IMR-90 (cell line): Measurements from ENCODE around the gene TULP3. TPM values are rescaled to one million over a fixed set of nuclear protein-coding genes. Genes with fewer than 3 reads are reported as not detected.

Experiments
- ATAC-seq: fragments of 200-7000 bp; cut with Tn5 transposase; 2 replicates; pipeline ENCODE4 v1.9.1; 2020; ENCODE audit warnings: low read depth, mild to moderate bottlenecking, moderate library complexity
- BruUV-seq: library from RNA; stranded (reverse); fragments of 400-500 nt; replicated peaks from 2 replicates; lab custom pipeline; 2021; lab: Mats Ljungman, UMichigan
- CTCF ChIA-PET: fragments of 300-600 bp; formaldehyde crosslinking; extraction: SDS; loops from one replicate; lab custom pipeline; 2021; ENCODE audit warnings: antibody characterized with exemption; lab: Yijun Ruan, JAX
- POLR2A ChIA-PET: fragments of 300-600 bp; sonication (Branson Sonifier 250); formaldehyde crosslinking; loops from one replicate; lab custom pipeline; 2022; ENCODE audit warnings: antibody characterized with exemption; ENCODE audit not compliant: unreplicated experiment; lab: Charles Lee
- DNase-seq: peaks from one replicate; pipeline ENCODE4 v3.0.0; 2013
- H2AFZ ChIP-seq: replicated peaks from 2 replicates; pipeline ENCODE3; 2013; ENCODE audit warnings: low read length, mild to moderate bottlenecking; ENCODE audit not compliant: poor library complexity
- H2AK5ac ChIP-seq: 2 replicates; pipeline ENCODE4 v1.6.1; 2013; ENCODE audit warnings: low read depth, low read length, inconsistent platforms
- H2AK9ac ChIP-seq: replicated peaks from 2 replicates; pipeline ENCODE3; 2013; ENCODE audit warnings: mild to moderate bottlenecking, low read depth, low read length, moderate library complexity; ENCODE audit not compliant: poor library complexity
- H2BK120ac ChIP-seq: 2 replicates; pipeline ENCODE4 v1.6.1; 2013; ENCODE audit warnings: low read depth, low read length, inconsistent platforms
- H2BK15ac ChIP-seq: 3 replicates; pipeline ENCODE4 v1.6.1; 2013; ENCODE audit warnings: low read depth, low read length, inconsistent platforms
- H2BK20ac ChIP-seq: 2 replicates; pipeline ENCODE4 v1.6.1; 2013; ENCODE audit warnings: low read depth, mild to moderate bottlenecking, inconsistent platforms, low read length, moderate library complexity
- H2BK5ac ChIP-seq: 2 replicates; pipeline ENCODE4 v1.6.1; 2013; ENCODE audit warnings: mild to moderate bottlenecking, low read depth, low read length, inconsistent platforms; ENCODE audit not compliant: poor library complexity, severe bottlenecking
- H3K14ac ChIP-seq: replicated peaks from 2 replicates; pipeline ENCODE4 v1.6.1; 2013; ENCODE audit warnings: low read depth, low read length, inconsistent platforms
- H3K18ac ChIP-seq: 2 replicates; pipeline ENCODE4 v1.6.1; 2013; ENCODE audit warnings: low read depth, low read length, control low read depth
- H3K23ac ChIP-seq: 2 replicates; pipeline ENCODE4 v1.6.1; 2013; ENCODE audit warnings: low read depth, low read length, inconsistent platforms
- H3K27ac ChIP-seq: 2 replicates; pipeline ENCODE4 v1.5.1; 2013; ENCODE audit warnings: mild to moderate bottlenecking, control low read depth, low read length; ENCODE audit not compliant: insufficient read depth
- H3K27me3 ChIP-seq: 2 replicates; pipeline ENCODE4 v1.6.1; 2013; ENCODE audit warnings: low read length; ENCODE audit not compliant: control insufficient read depth, insufficient read depth
- H3K36me3 ChIP-seq: 2 replicates; pipeline ENCODE4 v1.6.1; 2013; ENCODE audit warnings: low read length, mixed read lengths; ENCODE audit not compliant: control insufficient read depth, insufficient read depth
- H3K4ac ChIP-seq: 2 replicates; pipeline ENCODE4 v1.6.1; 2013; ENCODE audit warnings: low read depth, low read length, inconsistent platforms
- H3K4me1 ChIP-seq: 2 replicates; pipeline ENCODE4 v1.6.1; 2013; ENCODE audit warnings: low read length, mixed read lengths; ENCODE audit not compliant: control insufficient read depth, insufficient read depth
- H3K4me2 ChIP-seq: 2 replicates; pipeline ENCODE4 v1.6.1; 2013; ENCODE audit warnings: low read depth, mild to moderate bottlenecking, control low read depth, low read length, moderate library complexity
- H3K4me3 ChIP-seq: 2 replicates; pipeline ENCODE4 v1.5.1; 2013; ENCODE audit warnings: low read depth, mild to moderate bottlenecking, control low read depth, low read length, moderate library complexity; ENCODE audit not compliant: insufficient read depth
- H3K56ac ChIP-seq: 2 replicates; pipeline ENCODE4 v1.6.1; 2013; ENCODE audit warnings: low read length, inconsistent platforms; ENCODE audit not compliant: insufficient read depth; ENCODE audit errors: extremely low read depth
- H3K79me1 ChIP-seq, 2 experiments: 2 replicates each; pipeline ENCODE4 v1.6.1; 2013; ENCODE audit warnings: low read length in 2 of 2, inconsistent platforms in 1 of 2, low read depth in 1 of 2
- H3K9ac ChIP-seq: 2 replicates; pipeline ENCODE4 v1.6.1; 2013; ENCODE audit warnings: low read depth, low read length, control low read depth
- H3K9me1 ChIP-seq: 2 replicates; pipeline ENCODE4 v1.6.1; 2013; ENCODE audit warnings: low read length, inconsistent platforms; ENCODE audit not compliant: insufficient read depth
- H3K9me3 ChIP-seq: 2 replicates; pipeline ENCODE4 v1.6.1; 2013; ENCODE audit warnings: low read length; ENCODE audit not compliant: control insufficient read depth, insufficient read depth
- H4K20me1 ChIP-seq: 2 replicates; pipeline ENCODE4 v1.6.1; 2013; ENCODE audit warnings: low read length, inconsistent platforms; ENCODE audit not compliant: insufficient read depth
- H4K5ac ChIP-seq: 2 replicates; pipeline ENCODE4 v1.6.1; 2013; ENCODE audit warnings: mild to moderate bottlenecking, low read depth, low read length, control low read depth
- H4K8ac ChIP-seq, 2 experiments: 2 replicates each; pipeline ENCODE4 v1.6.1; 2013; ENCODE audit warnings: low read depth in 2 of 2, low read length in 2 of 2, control low read depth in 1 of 2, inconsistent platforms in 1 of 2
- H4K91ac ChIP-seq: 2 replicates; pipeline ENCODE4 v1.6.1; 2013; ENCODE audit warnings: low read depth, low read length, inconsistent platforms; ENCODE audit not compliant: insufficient read depth
- BHLHE40 ChIP-seq: fragments of 150-350 bp; IDR thresholded peaks from 2 replicates; pipeline ENCODE4 v1.6.1; 2016; ENCODE audit warnings: mild to moderate bottlenecking, low read depth, low read length
- CEBPB ChIP-seq: IDR thresholded peaks from 2 replicates; pipeline ENCODE4 v1.6.1; 2012; ENCODE audit warnings: low read depth, low read length, improper control_type of control experiment
- CHD1 ChIP-seq: IDR thresholded peaks from 2 replicates; pipeline ENCODE4 v1.6.1; 2012; ENCODE audit warnings: low read depth, low read length, improper control_type of control experiment
- FOS ChIP-seq: fragments of 150-350 bp; IDR thresholded peaks from 2 replicates; pipeline ENCODE4 v1.6.1; 2016; ENCODE audit warnings: low read depth, low read length
- MAFK ChIP-seq: IDR thresholded peaks from 2 replicates; pipeline ENCODE4 v1.6.1; 2012; ENCODE audit warnings: low read depth, low read length, improper control_type of control experiment
- MAZ ChIP-seq: IDR thresholded peaks from 2 replicates; pipeline ENCODE4 v1.6.1; 2012; ENCODE audit warnings: low read depth, mild to moderate bottlenecking, low read length, improper control_type of control experiment, moderate library complexity, borderline replicate concordance
- MXI1 ChIP-seq: IDR thresholded peaks from 2 replicates; pipeline ENCODE4 v1.6.1; 2012; ENCODE audit warnings: low read depth, mild to moderate bottlenecking, low read length, moderate library complexity, borderline replicate concordance
- NFE2L2 ChIP-seq: fragments of 150-350 bp; IDR thresholded peaks from 2 replicates; pipeline ENCODE4 v1.6.1; 2016; ENCODE audit warnings: low read depth, mild to moderate bottlenecking, low read length
- POLR2A ChIP-seq: IDR thresholded peaks from 2 replicates; pipeline ENCODE4 v1.6.1; 2012; ENCODE audit warnings: mild to moderate bottlenecking, low read depth, low read length
- RAD21 ChIP-seq: IDR thresholded peaks from 2 replicates; pipeline ENCODE4 v1.6.1; 2012; ENCODE audit warnings: low read length, improper control_type of control experiment
- RCOR1 ChIP-seq: IDR thresholded peaks from 2 replicates; pipeline ENCODE4 v1.6.1; 2012; ENCODE audit warnings: mild to moderate bottlenecking, low read length, improper control_type of control experiment; ENCODE audit not compliant: insufficient replicate concordance
- RFX5 ChIP-seq: IDR thresholded peaks from 2 replicates; pipeline ENCODE4 v1.8.0; 2012; ENCODE audit warnings: low read depth, mild to moderate bottlenecking, low read length, moderate library complexity
- SMC3 ChIP-seq: fragments of 150-350 bp; IDR thresholded peaks from 2 replicates; pipeline ENCODE4 v1.6.1; 2016; ENCODE audit warnings: low read depth, mild to moderate bottlenecking, antibody characterized with exemption, low read length, moderate library complexity
- WGBS, 2 experiments: methylation state at CpG; one replicate each; pipeline versions ENCODE4 v1.1.5 to v1.1.7; 2013; ENCODE audit warnings: missing lambda C conversion rate in 2 of 2; ENCODE audit not compliant: insufficient read length in 1 of 2; ENCODE audit errors: extremely low coverage in 2 of 2; 5-methylcytosine and 5-hydroxymethylcytosine counted together
- dilution Hi-C: fragments of 300-500 bp; cut with HindIII; formaldehyde crosslinking; loops from one replicate; pipeline ENCODE4 v1.14.3; 2018; ENCODE audit warnings: low sequenced_read_pairs; ENCODE audit not compliant: unreplicated experiment
- in situ Hi-C: fragments of 300-500 bp; cut with MboI; formaldehyde crosslinking; loops from 3 replicates; pipeline ENCODE4 v1.14.3; 2019; ENCODE audit warnings: low sequenced_read_pairs, inconsistent platforms, mixed read lengths
- intact Hi-C: fragments of 100-400 bp; cut with micrococcal nuclease; formaldehyde crosslinking; loops from 2 replicates; pipeline ENCODE4 v1.10.0; 2022
- polyA plus RNA-seq, 3 experiments: library from polyadenylated mRNA; depleted of rRNA; stranded (reverse); fragments of >200 nt; gene quantifications; 2 replicates each; pipeline ENCODE4 v1.2.3, GENCODE V29; 2012; ENCODE audit warnings: low replicate concordance in 1 of 3
- total RNA-seq: library from RNA; depleted of rRNA; stranded (reverse); fragments of >200 nt; gene quantifications from 2 replicates; pipeline ENCODE4 v1.2.3, GENCODE V29; 2012
- TF ChIP-seq, protein P1 (sequence below): fragments of 150-350 bp; IDR thresholded peaks from 2 replicates; pipeline ENCODE4 v1.6.1; 2016; ENCODE audit warnings: low read depth, mild to moderate bottlenecking, low read length, moderate library complexity, borderline replicate concordance
- TF ChIP-seq, protein P2 (sequence below): fragments of 150-350 bp; IDR thresholded peaks from 2 replicates; pipeline ENCODE4 v1.6.1; 2017; ENCODE audit warnings: mild to moderate bottlenecking, antibody characterized with exemption, low read length, low read depth

Gene TULP3
- total and polyA plus RNA-seq, 2 of the 4 experiments (the other 2 are of a cell fraction) = 35.2 to 35.5 TPM

DNA sequence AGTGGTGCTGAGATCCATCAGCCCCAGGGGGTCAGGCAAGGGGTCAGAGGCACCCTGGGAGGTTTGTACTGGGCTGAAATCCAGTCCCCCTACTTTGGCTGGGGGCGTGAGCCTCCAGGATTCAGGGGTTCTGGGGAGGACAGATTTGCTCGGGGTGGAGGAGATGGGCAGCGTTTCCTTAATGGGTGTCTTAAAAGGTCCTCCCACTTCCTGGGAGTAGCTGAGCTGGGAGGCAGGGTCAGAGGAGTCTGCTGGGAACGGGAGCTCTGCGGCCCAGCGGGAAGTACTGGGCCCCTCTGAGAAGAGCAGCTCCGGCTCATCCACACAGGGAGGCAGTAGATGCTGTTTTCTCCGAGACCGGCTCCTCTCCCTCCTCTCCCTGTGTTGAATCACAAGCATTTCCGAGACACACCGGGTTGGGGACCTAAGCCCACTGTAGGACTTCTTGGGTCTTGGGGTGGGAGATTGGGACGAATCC, 31.7 kb upstream of the TULP3 start:
- Histone ChIP-seq H2AK5ac (no peak overlapping the region), H3K4me3 (no peak overlapping the region), H2BK15ac (no peak overlapping the region), H3K23ac (no peak overlapping the region), H3K9me1 (no peaks in the 10 kb centered on the region), H2AK9ac (no peak overlapping the region), H3K14ac (no peak overlapping the region), H3K4me1 (no peaks in the 10 kb centered on the region), H3K27ac (no peak overlapping the region), H3K36me3 (peaks cover 6% of the 10 kb centered on the region), H3K4ac (no peak overlapping the region), H2BK20ac (no peak overlapping the region), H4K5ac (no peak overlapping the region), H2AFZ (no peak overlapping the region), H4K20me1 (no peaks in the 10 kb centered on the region), H4K91ac (no peak overlapping the region), H3K4me2 (no peak overlapping the region), H3K79me1 (no peaks in the 10 kb centered on the region), H3K27me3 (no peaks in the 10 kb centered on the region), H3K56ac (no peak overlapping the region), H2BK5ac (no peak overlapping the region), H2BK120ac (no peak overlapping the region), H3K18ac (no peak overlapping the region), H3K9ac (no peak overlapping the region), H3K9me3 (no peaks in the 10 kb centered on the region), H4K8ac (no peak overlapping the region)
- ChIA-PET CTCF (no interaction called here), POLR2A (no interaction called here)
- dilution Hi-C loops (no loop called here), intact Hi-C loops (no loop called here), in situ Hi-C loops (loop anchor here (10.0 kb wide), 1 partner anchor 176 kb away; no protein-coding TSS in a partner anchor)
- BruUV-seq = no TSS peak
- no peak for TF ChIP-seq CHD1
- no peak for TF ChIP-seq CEBPB
- TF ChIP-seq BHLHE40 = no peak
- TF ChIP-seq, protein P1, sequence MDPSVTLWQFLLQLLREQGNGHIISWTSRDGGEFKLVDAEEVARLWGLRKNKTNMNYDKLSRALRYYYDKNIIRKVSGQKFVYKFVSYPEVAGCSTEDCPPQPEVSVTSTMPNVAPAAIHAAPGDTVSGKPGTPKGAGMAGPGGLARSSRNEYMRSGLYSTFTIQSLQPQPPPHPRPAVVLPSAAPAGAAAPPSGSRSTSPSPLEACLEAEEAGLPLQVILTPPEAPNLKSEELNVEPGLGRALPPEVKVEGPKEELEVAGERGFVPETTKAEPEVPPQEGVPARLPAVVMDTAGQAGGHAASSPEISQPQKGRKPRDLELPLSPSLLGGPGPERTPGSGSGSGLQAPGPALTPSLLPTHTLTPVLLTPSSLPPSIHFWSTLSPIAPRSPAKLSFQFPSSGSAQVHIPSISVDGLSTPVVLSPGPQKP = no peak
- no peak for TF ChIP-seq MAZ
- TF ChIP-seq RFX5 = no peak
- no peak for TF ChIP-seq MAFK
- TF ChIP-seq FOS = no peak
- TF ChIP-seq, protein P2, sequence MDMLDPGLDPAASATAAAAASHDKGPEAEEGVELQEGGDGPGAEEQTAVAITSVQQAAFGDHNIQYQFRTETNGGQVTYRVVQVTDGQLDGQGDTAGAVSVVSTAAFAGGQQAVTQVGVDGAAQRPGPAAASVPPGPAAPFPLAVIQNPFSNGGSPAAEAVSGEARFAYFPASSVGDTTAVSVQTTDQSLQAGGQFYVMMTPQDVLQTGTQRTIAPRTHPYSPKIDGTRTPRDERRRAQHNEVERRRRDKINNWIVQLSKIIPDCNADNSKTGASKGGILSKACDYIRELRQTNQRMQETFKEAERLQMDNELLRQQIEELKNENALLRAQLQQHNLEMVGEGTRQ = no peak
- TF ChIP-seq SMC3 = no peak
- no peak for TF ChIP-seq RAD21
- TF ChIP-seq POLR2A = no peak
- TF ChIP-seq RCOR1 = no peak
- TF ChIP-seq NFE2L2 = no peak
- no peak for TF ChIP-seq MXI1
- WGBS, 2 experiments = no CpG with 5 or more reads among the region's 12 CpGs
- ATAC-seq (no peak), DNase-seq (no peak)
